NT2/D1 (cell line): ENCODE measurements around the gene DHX36.

Experiments
- SUZ12 ChIP-seq: IDR thresholded peaks from 2 replicates; pipeline ENCODE4 v1.6.1; 2011; ENCODE audit not compliant: insufficient read length, insufficient read depth; ENCODE audit errors: extremely low read depth
- YY1 ChIP-seq: IDR thresholded peaks from 2 replicates; pipeline ENCODE4 v1.6.1; 2011; ENCODE audit not compliant: insufficient read length, insufficient read depth
- ZNF274 ChIP-seq: IDR thresholded peaks from 2 replicates; pipeline ENCODE4 v1.6.1; 2011; ENCODE audit warnings: mild to moderate bottlenecking, low read depth, low read length

GRCh38 chr3:154229217-154229590 lies 95.1 kb downstream of the DHX36 start:
- no peak for TF ChIP-seq ZNF274
- no peak for TF ChIP-seq YY1
- TF ChIP-seq SUZ12 = no peak
